ENCODE results near the gene COLEC12. TPM values are rescaled to one million over a fixed set of nuclear protein-coding genes. Genes with fewer than 3 reads are reported as not detected.
"Not testable (repeated sequence)": the region's sequence is repeated elsewhere in the genome, so short reads cannot be mapped to it uniquely, and the experiment has no call there.

Gene COLEC12
- polyA plus RNA-seq, 3 donors, result 20.9 to 28.6 (median 25.4) TPM

DNA sequence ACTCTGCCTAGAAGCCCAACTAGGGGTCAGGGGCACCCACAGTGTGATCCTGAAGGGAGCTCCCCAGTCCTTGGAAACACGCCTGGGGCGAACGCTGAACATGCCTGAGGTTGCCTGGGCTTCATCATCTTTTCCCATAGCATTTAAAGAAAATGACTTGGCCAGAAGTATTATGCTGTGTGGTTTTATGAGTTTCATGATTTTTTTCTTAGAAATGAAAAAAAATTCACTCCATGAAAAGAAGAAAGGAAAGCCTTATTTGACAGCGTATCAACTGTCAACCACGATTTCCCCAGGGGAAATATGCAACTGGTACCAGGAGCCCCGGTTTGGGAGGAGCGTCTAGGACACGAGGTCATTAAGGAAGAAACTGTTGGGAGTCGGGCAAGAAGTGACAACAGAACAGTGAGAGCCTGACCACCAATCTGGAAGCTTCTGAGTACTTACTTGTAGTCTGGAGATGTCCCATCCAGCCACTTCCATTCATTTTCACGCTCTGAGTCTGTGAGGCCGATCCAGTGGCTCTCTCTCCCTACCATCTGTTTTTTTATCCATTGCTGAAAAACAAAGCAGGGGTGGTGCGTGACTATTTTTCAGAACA lies 169.2 kb downstream of the COLEC12 start:
- DNase-seq, result no peak

DNA sequence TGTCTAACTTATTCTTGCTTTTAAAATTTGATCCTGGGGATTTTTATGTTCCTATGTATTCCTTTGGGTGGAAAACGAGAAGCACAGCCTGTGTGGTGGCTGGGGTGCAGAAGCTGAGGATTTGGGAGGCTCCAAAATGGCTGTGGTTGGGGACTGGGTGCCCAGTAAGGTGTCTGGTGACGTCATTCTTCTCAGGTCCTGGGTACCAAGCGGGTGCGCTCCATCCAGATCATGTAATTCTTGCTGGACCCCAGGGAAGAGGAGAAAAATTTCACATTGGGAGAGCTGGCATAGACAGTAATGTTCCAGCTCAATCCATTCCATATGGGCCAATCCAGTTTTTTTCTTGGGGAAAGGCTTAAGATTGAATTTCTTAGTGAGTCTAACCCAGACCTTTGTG lies 171.6 kb downstream of the COLEC12 start:
- DNase-seq, result no peak

DNA sequence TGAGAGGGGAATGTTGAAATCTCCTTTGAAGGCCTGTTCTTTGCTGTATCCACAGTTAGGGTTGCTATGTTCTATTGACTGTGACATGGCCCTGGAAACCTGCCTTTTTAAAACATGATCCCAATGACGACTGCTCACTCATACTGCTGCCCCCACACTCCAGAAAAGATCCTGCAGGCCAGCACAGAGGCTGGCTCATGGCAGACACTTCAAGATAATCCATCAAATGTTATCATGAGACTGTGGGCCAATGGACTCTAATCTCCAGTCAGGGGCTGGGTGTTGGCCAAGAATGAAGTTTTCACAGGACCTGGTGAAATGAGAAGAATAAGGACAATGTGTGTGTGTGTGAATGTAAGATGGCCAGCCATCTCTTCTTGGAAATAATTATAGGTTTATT lies 173.7 kb downstream of the COLEC12 start:
- no peak for DNase-seq

DNA sequence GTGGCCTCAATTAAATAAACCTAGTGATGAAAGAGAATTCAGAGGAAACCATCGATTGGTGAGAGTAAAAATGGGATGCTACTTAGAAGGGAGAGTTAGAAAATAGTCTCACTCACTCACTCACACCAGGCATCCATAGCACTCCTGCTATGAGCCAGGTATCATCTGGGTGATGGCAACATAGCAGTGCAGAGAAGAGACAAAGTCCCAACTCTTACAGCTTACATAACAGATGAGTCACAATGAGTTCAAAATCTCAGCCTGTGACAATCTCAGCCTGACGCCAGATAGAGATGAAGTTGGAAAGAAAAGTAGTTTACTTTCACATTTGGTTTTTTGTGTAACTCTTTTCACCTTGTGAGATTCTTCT lies 177.3 kb downstream of the COLEC12 start:
- no peak for DNase-seq

DNA sequence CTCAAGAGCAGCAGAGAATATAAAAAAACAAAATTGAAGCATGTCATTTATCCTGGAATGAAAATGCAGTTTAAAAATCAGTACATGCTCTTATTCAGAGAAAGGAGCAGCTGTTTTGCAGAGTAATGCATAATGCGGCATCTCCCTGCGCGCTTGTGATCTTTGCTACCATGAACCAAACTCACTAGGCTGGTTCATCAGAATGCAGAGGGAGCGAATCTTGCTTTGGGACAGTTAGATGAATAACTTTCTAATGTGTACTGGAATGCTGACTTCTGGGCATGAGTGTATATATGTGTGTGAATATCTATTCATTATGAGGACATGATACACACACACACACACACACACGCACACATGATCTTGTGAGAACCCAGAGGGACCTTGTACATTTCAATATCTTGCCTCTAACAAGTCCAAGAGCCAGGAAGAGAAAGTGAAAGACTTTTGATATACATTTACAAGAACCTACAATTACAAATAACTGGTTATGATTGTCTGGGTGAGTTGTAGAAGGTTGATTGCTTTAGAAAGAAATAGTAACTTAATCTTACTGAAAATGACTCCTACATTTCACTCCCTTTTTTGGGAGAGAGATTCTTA lies 178.5 kb downstream of the COLEC12 start:
- no peak for DNase-seq

DNA sequence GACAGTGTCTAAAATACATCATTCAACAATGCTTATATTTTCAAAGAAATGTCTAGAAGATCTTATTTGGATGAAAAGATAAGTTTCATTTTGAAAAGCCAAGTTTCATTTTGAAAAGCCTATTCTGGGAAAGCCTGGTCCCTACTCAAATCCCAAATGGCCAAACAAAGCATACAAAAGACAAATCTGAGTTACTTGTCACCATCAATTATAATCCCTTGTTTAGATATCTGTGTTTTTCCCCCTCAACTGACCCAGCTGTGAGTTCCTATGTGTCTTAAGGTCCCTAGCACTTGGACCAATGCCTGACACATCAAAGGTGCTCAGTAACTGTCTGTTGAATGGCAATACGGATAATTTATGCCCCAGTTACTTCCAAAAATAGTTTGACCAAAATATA lies 180.3 kb downstream of the COLEC12 start:
- DNase-seq, result no peak

DNA sequence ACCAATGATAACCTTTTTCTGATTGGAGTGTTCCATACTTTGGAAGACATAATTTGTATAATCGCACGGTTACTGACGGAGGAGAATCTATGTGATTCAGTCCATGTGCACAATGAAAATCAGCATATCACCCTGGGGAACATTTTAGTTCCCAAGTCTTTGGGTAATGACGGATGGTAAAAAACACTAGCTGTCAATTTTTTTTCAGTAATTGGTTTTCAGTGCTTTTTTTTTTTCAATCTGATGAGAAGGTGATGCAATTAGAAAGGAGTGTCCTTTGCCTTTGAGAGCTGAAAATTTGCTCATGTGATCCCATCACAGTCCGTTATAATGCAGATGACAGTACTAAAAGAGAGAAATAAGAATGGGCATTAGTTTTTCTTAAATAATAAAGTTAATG lies 180.8 kb downstream of the COLEC12 start:
- DNase-seq, result no peak

DNA sequence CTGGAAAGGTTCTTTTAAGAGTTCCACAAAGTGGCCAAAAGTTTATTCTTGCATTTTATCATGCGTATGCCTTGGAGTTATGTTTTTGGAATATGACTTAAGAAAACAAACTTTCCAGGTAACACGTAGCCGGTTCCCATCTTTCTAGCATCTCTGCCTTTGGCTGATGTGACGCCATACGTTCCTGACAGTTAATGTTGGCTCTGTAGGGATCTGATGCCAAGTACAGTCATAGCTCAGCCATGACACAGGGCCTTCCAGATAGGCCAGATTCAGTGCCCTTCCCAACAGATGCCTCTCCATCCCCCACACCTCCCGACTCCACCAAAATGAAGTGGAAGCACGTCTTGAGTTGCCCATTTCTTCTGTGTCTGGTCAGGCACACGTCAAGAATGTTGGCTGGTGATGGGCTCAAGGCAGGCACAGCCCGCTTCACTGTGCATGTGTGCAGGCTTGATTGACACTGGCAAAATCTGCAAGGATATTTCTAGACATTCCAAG lies 181.7 kb downstream of the COLEC12 start:
- DNase-seq, result no peak

DNA sequence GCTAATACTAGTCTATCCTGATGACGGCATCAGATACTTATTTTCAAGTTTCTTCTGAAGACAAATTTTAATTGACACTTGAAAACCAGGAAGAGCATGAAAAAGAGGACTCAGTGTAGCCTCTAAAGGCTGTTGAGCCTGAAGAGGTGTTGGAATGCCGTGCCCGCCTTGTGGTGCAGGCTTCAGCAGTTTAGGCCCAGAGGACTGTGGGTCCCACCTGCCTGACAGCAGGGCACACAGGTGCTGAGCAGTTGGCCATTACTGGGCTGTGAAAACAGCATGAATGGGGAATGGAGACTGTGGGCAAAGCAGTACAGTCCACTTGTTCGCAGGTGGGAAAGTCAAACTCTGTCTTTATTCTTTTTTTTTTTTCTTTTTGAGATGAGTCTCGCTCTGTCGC lies 182.9 kb downstream of the COLEC12 start:
- no peak for DNase-seq

DNA sequence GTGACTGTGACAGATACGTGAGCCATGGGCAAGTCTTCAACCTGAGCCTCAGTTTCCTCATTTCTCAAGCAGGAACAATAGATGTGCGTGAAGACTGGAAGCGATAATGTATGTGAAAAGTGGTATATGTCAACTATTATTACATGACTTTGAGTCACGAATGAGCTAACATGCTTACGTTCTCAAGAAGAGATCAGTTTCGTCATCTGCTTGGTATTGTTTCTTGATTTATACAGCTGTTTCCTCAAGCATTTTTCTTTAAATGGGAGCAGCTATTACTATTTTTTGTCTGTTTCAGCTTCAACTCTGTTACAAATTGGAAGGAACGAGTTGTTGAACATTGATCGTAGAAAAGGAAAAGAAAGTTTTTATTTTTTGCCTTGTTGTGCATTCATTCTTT lies 184.1 kb downstream of the COLEC12 start:
- DNase-seq, result no peak

DNA sequence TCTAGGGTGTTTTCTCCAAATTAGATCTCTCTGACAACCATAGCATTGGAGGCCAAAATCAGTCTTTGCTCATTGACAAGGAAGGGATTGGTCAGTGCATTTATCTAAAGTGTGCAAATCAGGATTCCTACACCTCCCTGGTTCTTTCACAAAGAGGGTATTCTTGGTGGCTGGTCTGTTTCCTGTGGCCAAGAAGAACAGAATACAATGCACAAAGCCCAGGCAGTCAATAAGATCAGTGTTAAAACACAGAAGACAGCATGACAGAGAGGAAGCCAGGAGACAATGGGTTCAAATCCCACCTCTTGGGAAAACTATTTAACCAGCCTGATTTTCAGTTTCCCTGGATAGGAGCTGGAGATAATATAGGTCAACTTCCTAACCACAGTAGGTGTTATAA lies 186.6 kb downstream of the COLEC12 start:
- no peak for DNase-seq

DNA sequence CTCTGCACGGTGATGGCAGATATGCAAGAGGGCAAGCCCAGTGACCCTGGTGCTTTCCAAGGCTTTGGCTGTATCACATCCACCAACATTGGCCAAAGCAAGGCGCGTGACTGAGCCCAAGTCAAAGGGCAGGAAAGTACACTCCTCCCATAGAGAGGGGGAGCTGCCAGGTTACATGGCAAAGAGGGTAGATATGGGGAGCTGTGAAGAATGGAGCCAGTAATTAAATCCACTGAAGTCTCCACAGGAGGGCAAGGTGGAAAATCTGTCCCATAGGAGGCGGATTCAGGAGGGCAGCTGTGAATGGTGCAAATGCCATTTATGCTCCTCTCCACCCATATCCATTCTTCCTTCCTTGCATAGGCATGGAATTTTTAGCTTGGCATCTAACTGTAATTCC lies 188.1 kb downstream of the COLEC12 start:
- no peak for DNase-seq

DNA sequence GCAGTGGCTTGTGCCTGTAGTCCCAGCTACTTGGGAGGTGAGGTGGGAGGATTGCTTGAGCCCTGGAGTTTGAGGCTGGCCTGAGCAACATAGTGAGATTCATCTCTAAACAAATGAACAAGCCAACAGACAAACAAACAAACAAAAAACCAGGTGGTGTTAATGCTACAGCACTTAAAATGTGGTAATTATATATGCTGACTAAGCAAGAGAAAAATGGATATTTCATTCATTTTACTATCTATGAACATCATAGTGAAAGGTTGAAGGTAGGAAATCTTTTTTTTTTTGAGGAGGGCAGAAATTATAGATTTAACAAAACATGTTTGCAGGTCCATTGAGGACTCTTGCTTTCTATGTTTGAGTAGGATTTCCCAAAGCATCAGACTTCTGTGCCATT lies 190.5 kb downstream of the COLEC12 start:
- no peak for DNase-seq

DNA sequence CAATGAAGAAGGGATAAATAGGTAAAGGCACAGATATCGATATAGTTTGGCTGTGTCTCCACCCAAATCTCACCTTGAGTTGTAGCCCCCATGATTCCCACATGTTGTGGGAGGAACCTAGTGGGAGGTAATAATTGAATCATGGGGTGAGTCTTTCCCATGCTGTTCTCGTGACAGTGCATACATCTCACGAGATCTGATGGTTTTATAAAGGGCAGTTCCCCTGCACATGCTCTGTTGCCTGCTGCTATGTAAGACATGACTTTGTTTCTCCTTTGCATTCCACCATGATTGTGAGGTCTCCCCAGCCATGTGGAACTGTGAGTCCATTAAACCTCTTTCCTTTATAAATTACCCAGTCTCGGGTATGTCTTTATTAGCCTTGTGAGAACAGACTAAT lies 192.4 kb downstream of the COLEC12 start:
- not testable (repeated sequence) for DNase-seq

DNA sequence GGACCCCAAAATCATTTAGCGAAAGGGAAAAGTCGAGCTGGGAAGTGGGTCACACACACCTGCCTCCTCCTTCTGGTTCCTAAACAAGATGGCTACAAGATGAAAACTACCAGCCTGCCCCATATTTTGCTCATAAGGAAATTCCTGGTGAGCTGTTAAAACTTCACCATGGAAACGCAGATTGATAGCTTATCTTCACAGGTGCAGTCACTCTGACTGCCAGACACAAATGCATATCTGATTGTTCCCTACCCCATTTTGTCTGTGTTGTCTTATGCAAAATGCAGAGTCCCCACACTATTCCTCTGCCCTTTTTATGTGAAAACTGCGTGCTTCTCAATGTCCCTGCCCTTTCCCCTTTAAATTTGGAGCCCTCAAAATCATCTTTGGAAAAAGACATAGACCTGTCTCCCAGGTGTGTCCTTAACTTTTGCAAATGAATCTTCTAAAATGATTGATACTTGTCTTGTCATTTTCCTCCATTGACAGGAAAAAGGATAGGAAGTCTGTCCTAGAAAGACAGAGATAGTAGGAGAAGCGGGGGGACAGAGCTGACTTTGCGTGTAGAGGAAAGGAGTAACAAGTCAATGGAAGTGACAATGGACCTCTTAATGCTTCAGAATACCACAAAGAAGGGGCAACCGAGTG lies 193.8 kb downstream of the COLEC12 start:
- DNase-seq, result no peak

DNA sequence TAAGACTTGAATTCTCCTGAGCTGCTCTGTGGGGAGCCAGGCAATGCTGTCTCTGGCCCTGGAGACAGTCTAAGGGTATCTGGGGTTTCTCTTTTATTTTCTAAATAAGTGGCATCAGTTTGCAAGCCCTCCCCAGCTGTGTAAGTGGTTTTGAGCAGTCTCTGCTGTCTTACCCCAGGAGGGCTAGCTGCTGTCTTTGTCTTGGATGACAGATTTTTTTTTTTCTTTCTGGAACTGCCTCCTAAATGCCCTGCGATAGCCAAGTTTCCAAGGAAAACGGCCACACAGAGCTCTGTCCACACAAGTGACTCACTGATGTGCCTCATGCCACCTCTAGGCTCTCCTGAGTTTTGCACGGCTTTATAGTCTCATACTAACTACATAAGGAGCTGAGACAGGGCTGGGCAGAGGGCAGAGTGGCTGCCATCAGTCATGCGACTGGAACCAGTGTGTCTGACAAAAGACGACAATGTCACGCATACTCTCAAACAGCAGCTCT lies 195.4 kb downstream of the COLEC12 start:
- no peak for DNase-seq

DNA sequence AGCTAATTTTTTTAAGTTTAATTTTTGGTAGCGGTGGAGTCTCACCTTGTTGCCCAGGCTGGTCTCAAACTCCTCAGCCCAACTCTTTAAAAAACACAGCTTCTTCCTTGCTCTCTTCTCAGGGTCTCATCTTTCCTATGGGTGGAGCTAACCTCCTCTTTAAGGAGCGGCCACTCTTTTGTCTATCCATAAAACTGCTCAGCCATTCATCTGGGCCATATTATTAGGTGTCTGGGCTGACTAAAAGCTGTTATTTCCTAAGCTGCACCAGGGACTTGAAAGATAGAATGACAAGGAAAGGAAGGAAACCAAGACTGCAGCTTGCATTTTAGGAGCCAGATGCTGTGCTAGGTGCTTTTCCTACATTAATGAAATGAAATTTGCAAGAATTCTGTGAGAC lies 196.9 kb downstream of the COLEC12 start:
- no peak for DNase-seq

DNA sequence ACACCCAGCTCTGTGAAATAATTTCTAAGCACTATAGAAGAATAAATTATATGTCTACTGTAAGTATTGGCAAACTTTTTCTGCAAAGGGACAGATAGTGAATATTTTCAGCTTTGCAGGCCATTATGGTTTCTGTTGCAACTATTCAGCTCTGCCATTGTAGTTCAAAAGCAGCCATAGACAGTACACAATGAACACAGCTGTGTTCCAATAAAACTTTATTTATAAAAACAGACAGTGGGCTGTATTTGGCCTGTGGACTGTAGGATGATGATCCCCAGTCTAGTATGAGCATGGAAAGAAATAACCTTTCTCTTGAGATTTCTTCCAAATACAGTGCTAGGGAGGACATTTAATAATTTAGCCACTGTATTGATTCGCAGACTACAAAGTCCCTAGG lies 197.5 kb downstream of the COLEC12 start:
- no peak for DNase-seq

DNA sequence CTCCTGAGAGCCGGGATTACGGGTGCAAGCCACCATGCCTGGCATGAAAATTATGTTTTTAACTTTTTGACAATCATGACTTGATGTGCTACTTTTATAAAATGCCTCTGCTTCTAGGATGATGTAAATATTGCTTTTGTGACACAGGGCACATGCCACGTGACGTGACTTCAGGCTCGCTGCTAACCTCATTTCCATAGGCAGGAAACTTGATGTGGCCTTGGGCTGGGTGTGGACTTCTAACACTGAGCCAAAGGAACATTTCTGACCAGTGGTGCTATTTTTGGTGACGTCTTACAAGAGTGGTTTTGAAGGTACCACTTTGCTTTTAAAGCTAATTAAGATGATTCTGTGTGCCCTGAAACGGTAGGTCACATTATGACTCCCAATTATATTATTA lies 198.4 kb downstream of the COLEC12 start:
- DNase-seq, result no peak

DNA sequence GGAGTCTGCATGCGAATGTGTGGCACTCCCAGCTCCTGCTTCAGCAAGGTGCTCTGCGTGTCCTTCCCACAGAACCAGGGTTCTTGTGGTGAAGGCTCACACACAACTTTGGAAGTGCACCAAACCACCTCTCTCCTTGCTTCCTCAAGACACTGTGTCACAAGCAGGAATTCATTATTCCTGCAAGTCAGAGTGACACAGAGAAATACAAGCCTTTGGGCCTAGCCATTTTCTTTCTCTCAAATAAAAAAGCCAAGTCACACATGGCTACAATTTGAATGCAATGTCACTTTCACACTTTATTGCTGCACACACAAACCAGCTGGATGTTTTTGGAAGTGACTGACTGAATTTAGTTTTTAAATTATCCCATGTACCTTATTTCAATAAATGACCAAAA lies 202.6 kb downstream of the COLEC12 start:
- no peak for DNase-seq

DNA sequence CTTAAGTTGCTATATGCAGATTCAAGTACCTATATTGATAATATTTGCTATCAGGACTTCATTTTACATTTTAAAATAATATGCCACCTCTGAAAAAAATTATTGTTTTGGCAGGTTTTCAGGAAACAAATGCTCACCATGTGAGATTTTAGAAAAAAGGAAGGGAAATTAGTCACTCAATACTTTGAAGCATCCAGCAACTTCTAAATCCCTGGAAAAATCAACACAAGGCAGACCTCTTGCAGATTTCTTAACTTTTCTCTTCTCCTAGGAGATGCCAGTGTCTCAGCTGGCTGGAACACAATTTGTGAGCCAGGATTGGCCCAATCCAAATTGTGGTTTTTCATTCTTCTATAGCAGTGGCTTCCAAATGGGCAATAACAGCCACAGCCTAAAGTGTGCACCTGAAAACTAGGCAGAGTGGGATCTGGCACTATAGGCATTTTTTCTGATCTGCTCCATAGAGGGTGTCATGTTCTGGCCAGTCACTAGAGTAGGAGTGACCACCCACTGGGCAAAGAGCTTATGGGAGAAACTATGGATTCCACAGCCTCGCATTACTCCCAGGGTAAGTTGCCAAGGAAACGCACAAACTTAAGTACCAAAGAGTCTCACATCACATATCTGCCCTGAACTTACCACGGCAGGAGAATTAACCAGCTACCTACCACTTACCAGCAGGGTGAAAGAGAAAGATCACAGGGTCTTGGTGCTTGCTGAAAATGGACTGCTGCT lies 204.6 kb downstream of the COLEC12 start:
- DNase-seq, result no peak

DNA sequence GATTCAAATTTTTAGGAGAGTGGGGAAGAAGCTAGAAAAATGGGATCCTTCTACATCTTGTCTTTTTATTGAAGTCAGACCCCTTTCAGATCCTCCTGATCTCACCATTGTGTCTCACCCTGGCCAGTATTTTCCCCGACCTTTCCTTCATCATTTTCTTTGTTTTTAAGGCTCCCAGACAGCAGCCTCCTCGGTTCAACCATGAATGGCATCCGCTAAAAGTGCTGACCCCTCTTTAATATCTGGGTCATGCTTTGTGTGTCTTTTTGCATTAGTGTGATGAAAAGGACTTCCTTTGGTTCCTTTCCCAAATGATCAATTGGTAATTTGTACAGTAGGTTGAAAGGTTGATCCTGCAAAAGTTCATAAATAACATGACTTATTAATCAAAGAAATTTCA lies 205.9 kb downstream of the COLEC12 start:
- DNase-seq, result no peak

DNA sequence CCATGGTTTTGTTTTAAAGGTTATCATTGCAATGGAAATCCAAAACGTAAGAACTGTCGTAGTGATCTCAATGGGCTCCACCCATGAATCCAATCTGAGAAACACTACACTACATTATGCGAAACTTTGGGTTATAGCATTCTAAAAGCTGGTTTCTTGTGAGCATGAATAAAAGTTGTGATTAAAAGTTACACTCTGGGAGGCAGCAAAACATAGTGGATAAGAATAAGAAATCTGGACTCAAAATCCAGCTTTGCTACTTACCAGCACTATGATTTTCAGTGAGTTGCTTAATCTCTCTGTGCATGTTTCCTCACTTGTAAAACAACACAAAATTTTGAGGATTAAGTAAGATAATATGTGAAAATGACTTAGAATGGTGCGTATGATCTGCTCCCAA lies 207.0 kb downstream of the COLEC12 start:
- DNase-seq, result no peak
